ENCODE measurements around the gene CDK5RAP2. TPM values are rescaled to one million over a fixed set of nuclear protein-coding genes. Genes with fewer than 3 reads are reported as not detected.

The CDK5RAP2 gene
- total RNA-seq, 2 experiments from 2014 or later: 107 to 124 TPM

DNA sequence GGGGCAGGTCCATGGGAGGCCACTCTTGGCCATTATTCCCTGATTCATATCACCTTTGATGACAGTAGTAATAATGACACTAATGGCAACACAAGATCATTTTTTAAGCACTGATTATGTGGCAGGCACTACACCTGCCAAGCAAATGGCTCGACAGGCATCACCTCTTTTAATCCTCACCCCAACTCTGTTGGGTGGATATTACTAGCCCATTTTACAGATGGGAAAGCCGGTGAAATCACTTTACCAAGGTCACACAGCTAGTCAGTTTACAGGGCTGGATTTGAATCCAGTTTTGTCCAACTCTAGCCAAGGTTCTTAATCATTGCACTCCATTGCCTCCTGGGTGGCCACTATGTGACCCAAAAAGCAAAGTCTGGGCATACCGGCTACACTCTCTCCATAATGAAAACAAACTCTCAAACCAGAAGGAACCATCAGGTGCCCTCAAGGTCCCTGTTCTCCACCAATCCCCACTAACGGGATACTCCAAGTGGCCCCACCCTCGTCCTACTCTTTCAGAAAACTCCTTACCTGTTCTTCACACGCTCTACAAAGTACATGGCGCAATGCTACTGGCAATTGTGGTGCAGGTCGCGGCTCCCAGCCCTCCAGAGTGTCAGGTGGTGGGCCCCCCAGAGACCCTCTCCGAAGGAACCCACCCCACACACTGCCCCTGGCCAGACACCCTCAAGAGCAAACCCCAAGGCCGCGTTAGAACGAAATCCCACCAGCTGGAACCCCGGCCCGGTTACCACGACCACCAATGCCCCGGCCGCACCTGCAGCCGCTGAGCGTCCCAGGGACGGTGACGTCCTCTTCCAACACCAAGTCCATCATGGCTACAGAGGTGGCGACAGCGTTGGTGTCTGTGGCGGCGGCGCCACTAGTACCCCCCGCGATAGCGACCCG is 572 bp downstream of the CDK5RAP2 start:
- Mint-ChIP-seq H3K27ac (peak overlapping the region; percentile 96), H3K4me1 (ENCODE audit: low read depth) (peaks cover 58% of the 10 kb centered on the region), H3K4me3 (peak overlapping the region; percentile 98), H3K36me3 (ENCODE audit: low read depth) (peaks cover 26% of the 10 kb centered on the region), H3K9me3 (ENCODE audit: insufficient read depth) (peaks cover 5% of the 10 kb centered on the region), H3K27me3 (ENCODE audit: low read depth) (no peaks in the 10 kb centered on the region)
- ChIA-PET POLR2A (interaction anchor here (0.6 to 1.7 kb wide), 3 partner anchors 8 to 247 kb away, joined by 3 to 4 read pairs (median 3); no protein-coding TSS in a partner anchor), CTCF (no interaction called here)
- ATAC-seq (no peak), DNase-seq (no peak)

DNA sequence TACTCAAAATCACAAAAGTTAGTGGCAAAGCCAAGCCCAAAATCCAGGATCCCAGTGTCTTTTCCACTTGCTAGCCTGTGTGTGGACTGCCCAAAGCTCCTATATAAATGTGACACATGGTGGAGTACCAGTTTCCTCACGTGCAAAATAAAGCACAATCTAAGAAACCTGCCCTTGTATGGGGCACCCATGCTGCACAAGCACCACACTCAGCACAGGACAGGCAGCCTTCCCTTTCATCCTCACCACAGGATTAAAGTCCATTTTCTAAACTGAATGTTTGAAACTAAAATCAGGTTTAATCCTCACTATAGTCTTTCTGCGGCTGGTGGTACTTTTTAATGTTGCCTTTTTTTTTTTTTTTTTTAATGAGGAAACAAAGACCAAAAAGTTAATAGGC is 5.5 kb downstream of the CDK5RAP2 start:
- ChIA-PET CTCF (interaction anchor here (1.5 kb wide), 1 partner anchor 9 kb away, joined by 3 read pairs; no protein-coding TSS in a partner anchor), POLR2A (no interaction called here)
- DNase-seq (no peak), ATAC-seq (no peak)
- H3K9me3 Mint-ChIP-seq (ENCODE audit: insufficient read depth): no peaks in the 10 kb centered on the region
- H3K36me3 Mint-ChIP-seq (ENCODE audit: low read depth): peaks cover 39% of the 10 kb centered on the region
- peaks cover 24% of the 10 kb centered on the region for H3K4me1 Mint-ChIP-seq (ENCODE audit: low read depth)
- no peak overlapping the region for H3K4me3 Mint-ChIP-seq
- H3K27ac Mint-ChIP-seq: no peak overlapping the region
- no peaks in the 10 kb centered on the region for H3K27me3 Mint-ChIP-seq (ENCODE audit: low read depth)

DNA sequence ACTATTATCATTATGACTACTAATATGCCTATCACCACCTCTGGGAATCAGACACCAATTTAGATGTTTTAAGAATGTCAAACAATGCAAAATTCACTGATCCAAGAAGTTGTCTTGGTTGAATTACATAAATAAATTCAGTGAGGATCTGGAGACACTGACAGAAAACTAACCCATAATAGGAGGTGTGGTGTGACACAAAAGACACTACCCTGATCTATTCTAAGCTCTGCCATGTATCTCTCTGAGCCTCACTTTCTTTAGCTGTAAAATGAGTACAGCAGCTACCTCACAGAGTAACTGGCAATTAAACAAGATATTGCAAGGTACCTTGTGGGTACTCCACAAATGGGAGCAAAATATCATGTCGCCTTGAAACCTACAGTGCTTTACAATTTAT is 7.5 kb downstream of the CDK5RAP2 start:
- no peak overlapping the region for H3K27ac Mint-ChIP-seq
- ChIA-PET POLR2A (no interaction called here), CTCF (interaction anchor here (1.7 kb wide), 1 partner anchor 14 kb away, joined by 3 read pairs; no protein-coding TSS in a partner anchor)
- DNase-seq: no peak
- no peaks in the 10 kb centered on the region for H3K27me3 Mint-ChIP-seq (ENCODE audit: low read depth)
- ATAC-seq: no peak
- H3K4me3 Mint-ChIP-seq: no peak overlapping the region
- H3K4me1 Mint-ChIP-seq (ENCODE audit: low read depth): peaks cover 11% of the 10 kb centered on the region
- no peaks in the 10 kb centered on the region for H3K9me3 Mint-ChIP-seq (ENCODE audit: insufficient read depth)
- peaks cover 43% of the 10 kb centered on the region for H3K36me3 Mint-ChIP-seq (ENCODE audit: low read depth)

DNA sequence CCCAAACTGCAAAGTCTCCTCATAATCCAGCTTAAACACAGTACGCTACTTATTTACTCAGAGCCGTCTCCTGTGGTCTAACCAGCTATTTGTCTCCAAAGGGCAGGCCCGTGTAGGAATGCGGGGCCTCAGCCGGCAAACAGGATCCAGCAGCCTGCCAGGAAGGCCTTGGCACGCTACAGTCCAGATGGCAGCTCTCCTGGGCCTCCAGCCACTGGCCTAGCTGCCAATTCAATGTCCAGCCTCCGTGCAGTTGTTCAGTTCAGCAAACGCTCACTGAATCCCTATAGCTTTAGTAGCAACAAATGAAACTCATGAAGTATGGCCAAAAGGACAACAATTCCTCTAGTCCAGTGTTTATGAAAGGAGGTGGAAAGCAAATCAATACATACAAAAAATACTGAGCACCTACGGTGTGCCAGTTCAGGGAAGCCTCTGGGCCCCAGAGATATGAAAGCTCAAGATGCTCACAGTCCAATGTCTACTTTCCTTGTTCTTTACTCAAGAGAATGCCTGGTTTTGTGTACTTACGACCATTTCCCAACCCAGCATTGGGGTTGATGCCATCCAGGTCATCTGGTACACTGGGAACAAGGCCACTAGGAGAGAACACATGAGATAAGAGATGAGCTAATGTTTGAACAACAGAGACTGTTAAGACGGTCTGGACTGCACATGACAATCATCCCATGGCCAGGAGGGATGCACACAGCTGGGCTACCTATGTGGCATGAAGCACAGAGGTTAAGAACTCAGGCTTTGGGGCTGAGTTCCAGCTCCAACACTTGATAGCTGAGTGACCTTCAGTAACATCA is 8.3 kb downstream of the CDK5RAP2 start:
- ChIA-PET POLR2A (interaction anchor here (1.0 kb wide), 1 partner anchor 8 kb away, joined by 4 read pairs; the partner anchor contains the start of gene CDK5RAP2), CTCF (interaction anchor here (1.7 kb wide), 1 partner anchor 13 kb away, joined by 3 read pairs; no protein-coding TSS in a partner anchor)
- Mint-ChIP-seq H3K4me3 (no peak overlapping the region), H3K4me1 (ENCODE audit: low read depth) (peaks cover 7% of the 10 kb centered on the region), H3K27ac (no peak overlapping the region), H3K9me3 (ENCODE audit: insufficient read depth) (no peaks in the 10 kb centered on the region), H3K36me3 (ENCODE audit: low read depth) (peaks cover 42% of the 10 kb centered on the region), H3K27me3 (ENCODE audit: low read depth) (no peaks in the 10 kb centered on the region)
- DNase-seq: no peak
- no peak for ATAC-seq

DNA sequence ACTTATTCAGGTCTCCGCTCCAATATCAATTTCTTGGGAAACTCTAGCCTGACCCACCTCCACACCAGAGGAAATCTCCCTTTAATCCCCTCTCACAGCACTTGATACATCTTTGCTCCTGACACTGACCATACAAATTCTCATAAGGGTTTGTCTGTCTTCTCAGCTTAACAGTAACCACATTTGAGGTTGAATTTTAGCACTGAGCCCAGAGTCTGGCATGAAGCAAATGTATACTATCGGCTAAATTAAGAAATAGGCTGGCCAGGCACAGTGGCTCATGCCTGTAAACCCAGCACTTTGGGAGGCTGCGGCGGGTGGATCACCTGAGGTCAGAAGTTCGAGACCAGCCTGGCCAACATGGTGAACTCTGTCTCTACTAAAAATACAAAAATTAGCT is 9.7 kb downstream of the CDK5RAP2 start:
- Mint-ChIP-seq H3K9me3 (ENCODE audit: insufficient read depth) (no peaks in the 10 kb centered on the region), H3K27me3 (ENCODE audit: low read depth) (no peaks in the 10 kb centered on the region), H3K36me3 (ENCODE audit: low read depth) (peaks cover 49% of the 10 kb centered on the region), H3K4me3 (no peak overlapping the region), H3K27ac (no peak overlapping the region), H3K4me1 (ENCODE audit: low read depth) (peaks cover 7% of the 10 kb centered on the region)
- ChIA-PET POLR2A (no interaction called here), CTCF (no interaction called here)
- ATAC-seq (no peak), DNase-seq (no peak)

DNA sequence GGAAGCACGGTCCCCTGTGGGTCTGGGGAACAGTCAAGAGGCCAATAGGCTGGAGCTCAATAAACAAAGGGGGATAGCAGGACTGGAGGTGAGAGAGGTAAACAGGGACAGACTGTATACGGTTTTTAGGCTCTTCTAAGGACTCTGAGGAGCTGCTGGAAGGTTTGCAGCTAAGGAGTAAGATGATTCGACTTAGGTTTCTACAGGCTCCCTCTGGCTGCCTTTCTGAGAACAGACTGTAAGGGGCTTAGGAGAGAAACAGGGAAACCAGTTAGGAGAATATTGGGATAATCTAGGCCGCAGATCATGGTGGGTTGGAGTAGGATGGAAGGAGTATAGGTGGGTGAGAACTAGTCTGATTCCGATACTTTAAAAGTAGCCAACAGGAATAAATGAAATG is 10.4 kb downstream of the CDK5RAP2 start:
- H3K4me1 Mint-ChIP-seq (ENCODE audit: low read depth): peaks cover 5% of the 10 kb centered on the region
- ATAC-seq: no peak
- DNase-seq: no peak
- no peak overlapping the region for H3K27ac Mint-ChIP-seq
- H3K4me3 Mint-ChIP-seq: no peak overlapping the region
- no peaks in the 10 kb centered on the region for H3K27me3 Mint-ChIP-seq (ENCODE audit: low read depth)
- CTCF ChIA-PET: no interaction called here
- POLR2A ChIA-PET: no interaction called here
- no peaks in the 10 kb centered on the region for H3K9me3 Mint-ChIP-seq (ENCODE audit: insufficient read depth)
- H3K36me3 Mint-ChIP-seq (ENCODE audit: low read depth): peaks cover 56% of the 10 kb centered on the region

DNA sequence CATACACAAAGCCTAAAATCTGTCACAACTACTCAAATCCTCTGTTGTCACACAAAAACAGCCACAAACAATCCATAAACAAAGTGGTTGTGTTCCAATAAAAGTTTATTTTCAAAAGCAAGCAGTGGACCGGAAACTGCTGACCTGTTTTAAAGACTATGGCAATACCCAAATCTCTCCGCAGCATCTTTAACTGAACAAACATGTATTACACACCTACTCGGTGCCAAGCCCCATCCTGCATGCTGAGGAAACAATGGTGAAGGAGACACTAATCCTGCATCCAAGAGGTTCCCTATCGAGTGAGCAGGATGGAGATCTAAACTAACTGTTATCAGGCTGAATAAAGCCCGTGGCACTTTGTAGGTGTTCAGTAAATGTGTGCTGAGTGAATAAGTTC is 11.2 kb downstream of the CDK5RAP2 start:
- H3K9me3 Mint-ChIP-seq (ENCODE audit: insufficient read depth): no peaks in the 10 kb centered on the region
- POLR2A ChIA-PET: no interaction called here
- no peaks in the 10 kb centered on the region for H3K4me1 Mint-ChIP-seq (ENCODE audit: low read depth)
- ATAC-seq (no peak), DNase-seq (no peak)
- peaks cover 59% of the 10 kb centered on the region for H3K36me3 Mint-ChIP-seq (ENCODE audit: low read depth)
- H3K27ac Mint-ChIP-seq: no peak overlapping the region
- CTCF ChIA-PET: no interaction called here
- H3K27me3 Mint-ChIP-seq (ENCODE audit: low read depth): no peaks in the 10 kb centered on the region
- no peak overlapping the region for H3K4me3 Mint-ChIP-seq

DNA sequence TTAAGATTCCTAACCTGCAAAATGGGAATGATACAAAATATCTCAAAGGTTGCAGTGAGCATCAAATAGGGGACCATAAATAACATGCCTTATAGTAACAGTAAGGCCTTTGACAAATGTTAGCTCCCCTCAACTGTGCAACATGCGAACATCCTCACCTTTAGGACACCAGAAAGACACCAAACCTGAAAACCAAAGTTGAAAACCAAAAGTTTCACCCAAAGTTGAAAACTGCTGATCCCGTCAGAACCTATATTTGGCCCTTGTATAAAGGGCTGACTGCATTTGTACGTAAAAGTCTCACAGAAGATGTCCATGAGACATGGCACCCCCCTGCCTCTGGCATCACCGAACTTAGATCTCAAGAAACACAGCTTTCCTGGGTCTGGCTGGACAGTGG is 12.1 kb downstream of the CDK5RAP2 start:
- no peak for ATAC-seq
- POLR2A ChIA-PET: no interaction called here

DNA sequence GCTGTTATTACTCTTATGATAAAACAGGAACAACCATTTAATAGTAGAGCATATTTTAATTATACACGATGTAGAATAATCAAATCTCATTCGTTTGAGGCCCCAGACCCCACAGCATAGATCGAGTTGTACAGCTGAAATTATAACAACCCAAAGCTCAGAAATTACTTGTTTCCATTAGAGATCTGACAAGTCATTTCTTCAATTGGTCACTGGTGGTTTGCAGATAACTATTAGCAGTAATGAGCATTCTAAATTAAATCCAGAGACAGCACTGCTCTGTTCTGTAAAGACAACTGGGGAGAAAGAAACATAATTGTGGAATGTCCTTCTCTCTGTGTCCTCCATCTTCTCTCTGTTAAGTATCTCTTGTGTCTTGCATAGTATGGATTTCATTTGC is 12.9 kb downstream of the CDK5RAP2 start:
- no peak for DNase-seq
- Mint-ChIP-seq H3K27me3 (ENCODE audit: low read depth) (no peaks in the 10 kb centered on the region), H3K27ac (no peak overlapping the region), H3K9me3 (ENCODE audit: insufficient read depth) (no peaks in the 10 kb centered on the region), H3K36me3 (ENCODE audit: low read depth) (peaks cover 69% of the 10 kb centered on the region), H3K4me1 (ENCODE audit: low read depth) (no peaks in the 10 kb centered on the region), H3K4me3 (no peak overlapping the region)
- ATAC-seq: no peak
- POLR2A ChIA-PET: no interaction called here
- CTCF ChIA-PET: no interaction called here

More for the DNA sequence above, 12.1 kb downstream of the CDK5RAP2 start:
- Mint-ChIP-seq H3K4me1 (ENCODE audit: low read depth) (no peaks in the 10 kb centered on the region), H3K9me3 (ENCODE audit: insufficient read depth) (no peaks in the 10 kb centered on the region), H3K27me3 (ENCODE audit: low read depth) (no peaks in the 10 kb centered on the region), H3K4me3 (no peak overlapping the region), H3K36me3 (ENCODE audit: low read depth) (peaks cover 67% of the 10 kb centered on the region), H3K27ac (no peak overlapping the region)
- CTCF ChIA-PET: no interaction called here
- DNase-seq: no peak

DNA sequence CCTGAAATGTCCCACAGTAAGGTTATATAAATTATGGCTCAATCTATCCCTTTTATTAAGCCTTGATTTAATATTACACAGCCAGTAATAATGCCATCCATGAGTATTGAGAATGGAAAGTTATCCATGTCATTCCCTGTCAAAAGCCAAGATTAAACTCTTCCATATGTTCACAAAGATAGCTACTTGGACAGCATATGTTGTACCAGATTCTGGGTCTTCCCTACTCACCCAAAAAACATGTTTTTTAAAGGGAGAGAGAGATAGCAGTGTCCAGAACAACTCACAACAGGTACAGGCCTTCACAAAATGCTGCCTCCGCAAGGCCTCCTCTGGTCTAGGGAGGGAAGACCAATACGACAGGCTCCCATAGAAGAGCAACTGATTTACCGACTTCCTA is 15.4 kb downstream of the CDK5RAP2 start:
- ChIA-PET POLR2A (no interaction called here), CTCF (no interaction called here)
- ATAC-seq (no peak), DNase-seq (no peak)
- H3K4me1 Mint-ChIP-seq (ENCODE audit: low read depth): peaks cover 2% of the 10 kb centered on the region
- H3K27me3 Mint-ChIP-seq (ENCODE audit: low read depth): no peaks in the 10 kb centered on the region
- H3K4me3 Mint-ChIP-seq: no peak overlapping the region
- H3K36me3 Mint-ChIP-seq (ENCODE audit: low read depth): peaks cover 59% of the 10 kb centered on the region
- no peaks in the 10 kb centered on the region for H3K9me3 Mint-ChIP-seq (ENCODE audit: insufficient read depth)
- no peak overlapping the region for H3K27ac Mint-ChIP-seq

DNA sequence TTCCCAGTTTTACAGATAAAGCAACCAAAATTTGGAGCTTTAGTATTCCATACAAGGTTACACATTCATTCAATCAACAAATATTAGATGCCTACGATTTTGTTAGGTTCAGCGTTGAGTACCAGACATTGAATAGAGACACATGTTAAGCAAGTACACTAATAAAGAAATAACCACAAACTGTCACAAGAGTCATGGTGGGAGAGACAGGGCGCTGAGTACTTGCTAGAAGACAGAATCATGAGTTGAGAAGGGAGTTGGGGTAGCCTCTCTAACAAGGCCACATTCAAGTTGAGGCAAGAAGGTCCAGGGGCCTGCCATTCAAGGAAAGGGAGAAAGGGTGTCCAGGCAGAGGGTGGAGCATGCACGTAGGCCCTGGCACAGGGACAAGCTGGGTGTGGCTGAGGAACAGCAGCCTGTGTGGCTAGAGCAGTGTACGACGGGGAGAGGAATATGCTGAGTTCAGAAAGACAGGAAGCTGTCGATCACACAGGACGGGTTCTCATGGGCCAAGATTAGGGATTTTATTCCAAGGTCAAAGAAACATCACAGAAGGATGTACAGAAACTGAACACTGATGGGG is 17.0 kb downstream of the CDK5RAP2 start:
- Mint-ChIP-seq H3K4me3 (no peak overlapping the region), H3K9me3 (ENCODE audit: insufficient read depth) (no peaks in the 10 kb centered on the region), H3K36me3 (ENCODE audit: low read depth) (peaks cover 54% of the 10 kb centered on the region), H3K27me3 (ENCODE audit: low read depth) (no peaks in the 10 kb centered on the region), H3K4me1 (ENCODE audit: low read depth) (peaks cover 6% of the 10 kb centered on the region), H3K27ac (no peak overlapping the region)
- ATAC-seq (no peak), DNase-seq (no peak)
- CTCF ChIA-PET: no interaction called here
- POLR2A ChIA-PET: no interaction called here

DNA sequence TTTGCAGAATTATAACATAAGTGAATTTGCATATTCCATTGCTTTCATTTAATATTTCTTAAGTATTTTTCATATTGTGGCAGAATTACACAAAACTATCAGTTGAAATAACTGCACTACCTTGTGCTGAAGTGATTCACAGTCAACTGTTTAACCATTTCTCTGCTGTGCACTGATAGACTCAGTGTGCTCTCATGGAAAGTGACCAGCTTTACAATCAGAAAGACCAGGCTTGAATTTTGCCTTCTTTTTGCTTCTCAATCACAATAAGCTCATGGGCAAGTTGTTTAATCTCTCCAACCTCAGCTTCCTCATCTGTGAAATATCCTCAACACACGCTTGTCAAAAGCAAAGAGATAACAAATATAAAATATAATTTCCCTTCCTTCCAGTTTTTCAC is 18.3 kb downstream of the CDK5RAP2 start:
- ATAC-seq: no peak
- ChIA-PET CTCF (no interaction called here), POLR2A (no interaction called here)
- H3K27ac Mint-ChIP-seq: no peak overlapping the region
- no peak overlapping the region for H3K4me3 Mint-ChIP-seq
- H3K27me3 Mint-ChIP-seq (ENCODE audit: low read depth): no peaks in the 10 kb centered on the region
- H3K9me3 Mint-ChIP-seq (ENCODE audit: insufficient read depth): no peaks in the 10 kb centered on the region
- H3K4me1 Mint-ChIP-seq (ENCODE audit: low read depth): peaks cover 6% of the 10 kb centered on the region
- DNase-seq: no peak
- peaks cover 55% of the 10 kb centered on the region for H3K36me3 Mint-ChIP-seq (ENCODE audit: low read depth)

Measured in activated CD8-positive, alpha-beta T cell treated with anti-CD3 and anti-CD28 coated beads, Interleukin-2, amount 10 ng/mL, durations not matched to agents 7 days and 5 days (primary cell).